Measurements from ENCODE around the gene C1QTNF7.

The C1QTNF7 gene

DNA sequence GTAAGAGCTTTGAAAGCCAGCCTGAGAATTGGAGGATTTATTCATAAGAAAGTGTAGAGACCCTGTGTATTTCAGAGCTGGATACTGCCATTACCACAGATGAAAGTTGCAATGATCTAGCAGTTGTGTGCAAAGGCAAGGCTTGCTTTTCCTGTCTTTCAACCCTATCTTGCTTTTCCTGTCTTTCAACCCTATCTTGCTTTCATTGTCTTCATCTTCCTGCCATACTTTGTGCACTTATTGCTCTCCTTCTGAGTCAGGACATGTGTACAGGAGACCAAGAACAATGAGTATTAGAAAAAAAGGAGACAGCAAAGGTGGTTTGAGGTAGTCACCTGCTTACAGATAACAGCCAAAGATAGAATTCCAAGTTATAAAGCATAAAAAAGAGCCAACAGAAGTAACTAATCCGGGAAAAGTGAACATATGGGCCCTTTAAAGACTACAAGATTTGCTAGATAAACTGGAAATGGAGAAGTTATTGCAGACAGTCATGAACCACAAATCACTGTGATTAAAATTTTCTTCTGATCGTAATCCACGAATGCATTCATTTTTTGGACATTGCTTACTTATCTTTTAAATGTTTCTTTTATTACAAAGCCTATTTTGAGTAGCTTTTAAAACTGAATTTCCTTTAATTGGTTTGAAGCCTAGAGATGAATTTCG is 17.2 kb downstream of the C1QTNF7 start:
- TF ChIP-seq, protein P1, sequence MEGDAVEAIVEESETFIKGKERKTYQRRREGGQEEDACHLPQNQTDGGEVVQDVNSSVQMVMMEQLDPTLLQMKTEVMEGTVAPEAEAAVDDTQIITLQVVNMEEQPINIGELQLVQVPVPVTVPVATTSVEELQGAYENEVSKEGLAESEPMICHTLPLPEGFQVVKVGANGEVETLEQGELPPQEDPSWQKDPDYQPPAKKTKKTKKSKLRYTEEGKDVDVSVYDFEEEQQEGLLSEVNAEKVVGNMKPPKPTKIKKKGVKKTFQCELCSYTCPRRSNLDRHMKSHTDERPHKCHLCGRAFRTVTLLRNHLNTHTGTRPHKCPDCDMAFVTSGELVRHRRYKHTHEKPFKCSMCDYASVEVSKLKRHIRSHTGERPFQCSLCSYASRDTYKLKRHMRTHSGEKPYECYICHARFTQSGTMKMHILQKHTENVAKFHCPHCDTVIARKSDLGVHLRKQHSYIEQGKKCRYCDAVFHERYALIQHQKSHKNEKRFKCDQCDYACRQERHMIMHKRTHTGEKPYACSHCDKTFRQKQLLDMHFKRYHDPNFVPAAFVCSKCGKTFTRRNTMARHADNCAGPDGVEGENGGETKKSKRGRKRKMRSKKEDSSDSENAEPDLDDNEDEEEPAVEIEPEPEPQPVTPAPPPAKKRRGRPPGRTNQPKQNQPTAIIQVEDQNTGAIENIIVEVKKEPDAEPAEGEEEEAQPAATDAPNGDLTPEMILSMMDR (IDR thresholded peaks at IDR 0.05), result no peak

DNA sequence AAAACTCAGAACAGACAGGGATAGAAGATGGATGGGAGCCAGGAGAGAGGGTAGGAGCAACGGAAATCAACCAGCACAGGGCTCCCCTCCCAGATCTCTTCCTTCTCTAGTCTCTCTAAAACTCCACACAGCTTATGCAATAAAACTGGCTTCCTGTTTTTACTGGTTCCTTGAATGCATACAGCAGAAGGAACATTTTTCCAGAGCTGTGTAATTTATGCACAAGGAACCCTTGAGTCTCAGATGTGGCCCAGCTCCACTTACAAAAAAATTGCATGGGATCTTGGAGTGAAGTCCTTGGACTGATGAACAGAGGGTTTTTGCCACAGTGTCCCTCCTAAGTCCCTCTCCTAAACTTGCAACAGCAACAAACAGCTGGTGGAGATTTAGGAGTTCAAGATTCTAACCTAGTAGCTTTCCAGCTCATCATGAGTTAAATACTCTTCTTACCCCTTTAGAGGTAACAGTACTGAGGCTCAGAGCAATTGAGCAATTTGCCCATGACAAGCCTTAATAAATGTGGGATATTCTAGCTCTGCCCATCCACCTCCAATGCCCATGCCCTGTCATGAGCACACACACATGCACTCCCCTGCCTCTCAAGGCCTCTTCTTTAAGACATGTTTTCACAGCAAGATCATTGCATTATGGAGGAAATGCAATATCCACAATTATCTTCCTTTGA is 23.5 kb downstream of the C1QTNF7 start:
- TF ChIP-seq, protein P1 (IDR thresholded peaks at IDR 0.05), result no peak

DNA sequence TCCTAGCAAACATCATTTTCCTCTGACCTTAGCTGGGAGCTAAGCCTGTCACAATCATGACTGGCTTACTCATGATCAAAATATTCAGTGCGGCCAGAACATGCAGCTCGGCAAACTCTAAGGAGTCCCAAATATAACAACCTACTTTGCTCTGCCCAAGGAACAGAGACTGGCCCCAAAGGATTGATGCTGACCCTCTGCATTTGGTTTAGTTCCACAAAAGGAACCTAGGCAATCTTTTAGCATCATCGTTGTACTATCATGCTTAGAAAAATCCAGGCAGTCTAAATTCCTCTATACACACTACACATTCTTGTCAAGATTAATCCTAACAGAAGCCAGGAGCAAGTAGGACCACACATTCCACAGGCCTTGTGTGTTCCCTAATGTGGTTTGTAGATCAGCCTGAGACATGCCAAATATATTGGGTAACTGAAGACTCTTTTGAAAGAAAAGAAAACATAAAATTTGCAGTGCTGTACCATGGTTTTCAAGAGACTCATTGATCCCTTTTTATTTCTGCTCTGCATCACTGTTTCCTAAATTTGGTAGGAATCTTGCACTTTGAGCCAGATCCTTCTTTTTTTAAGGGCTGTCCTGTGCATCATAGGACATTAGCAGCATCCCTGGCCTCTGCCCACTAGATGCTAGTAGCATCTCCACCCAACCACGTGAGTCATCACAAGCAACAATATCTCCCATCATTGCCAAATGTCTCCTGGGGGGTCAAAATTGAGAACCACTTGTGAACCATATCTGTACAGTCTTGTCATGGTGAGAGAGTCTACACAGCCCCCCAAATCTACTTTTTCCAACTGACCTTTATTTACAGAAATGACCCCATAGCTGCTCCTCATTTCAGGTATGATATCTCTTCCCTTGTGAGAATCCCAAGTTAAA is 24.3 kb downstream of the C1QTNF7 start:
- TF ChIP-seq, protein P1 (IDR thresholded peaks at IDR 0.05), result no peak

DNA sequence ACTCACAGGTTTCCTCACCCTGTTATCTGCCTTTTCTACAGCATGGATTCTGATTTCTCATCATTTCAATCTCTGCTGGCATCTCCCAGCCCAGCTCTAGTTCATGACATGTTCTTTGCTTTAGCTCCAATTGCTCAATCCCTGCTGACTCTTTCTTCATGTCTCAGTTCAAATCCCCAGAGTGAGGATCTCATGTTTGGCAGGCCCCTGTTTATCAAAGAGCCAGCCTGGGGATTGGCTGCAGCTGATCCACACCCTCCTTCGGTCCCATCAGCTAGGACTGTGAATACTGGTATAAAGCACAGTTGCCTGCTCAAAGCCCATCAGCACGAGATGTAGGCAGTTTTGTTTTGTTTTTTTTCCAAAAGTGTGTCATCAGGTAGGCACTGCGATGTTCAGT is 27.5 kb downstream of the C1QTNF7 start:
- TF ChIP-seq, protein P1 (IDR thresholded peaks at IDR 0.05), result no peak

DNA sequence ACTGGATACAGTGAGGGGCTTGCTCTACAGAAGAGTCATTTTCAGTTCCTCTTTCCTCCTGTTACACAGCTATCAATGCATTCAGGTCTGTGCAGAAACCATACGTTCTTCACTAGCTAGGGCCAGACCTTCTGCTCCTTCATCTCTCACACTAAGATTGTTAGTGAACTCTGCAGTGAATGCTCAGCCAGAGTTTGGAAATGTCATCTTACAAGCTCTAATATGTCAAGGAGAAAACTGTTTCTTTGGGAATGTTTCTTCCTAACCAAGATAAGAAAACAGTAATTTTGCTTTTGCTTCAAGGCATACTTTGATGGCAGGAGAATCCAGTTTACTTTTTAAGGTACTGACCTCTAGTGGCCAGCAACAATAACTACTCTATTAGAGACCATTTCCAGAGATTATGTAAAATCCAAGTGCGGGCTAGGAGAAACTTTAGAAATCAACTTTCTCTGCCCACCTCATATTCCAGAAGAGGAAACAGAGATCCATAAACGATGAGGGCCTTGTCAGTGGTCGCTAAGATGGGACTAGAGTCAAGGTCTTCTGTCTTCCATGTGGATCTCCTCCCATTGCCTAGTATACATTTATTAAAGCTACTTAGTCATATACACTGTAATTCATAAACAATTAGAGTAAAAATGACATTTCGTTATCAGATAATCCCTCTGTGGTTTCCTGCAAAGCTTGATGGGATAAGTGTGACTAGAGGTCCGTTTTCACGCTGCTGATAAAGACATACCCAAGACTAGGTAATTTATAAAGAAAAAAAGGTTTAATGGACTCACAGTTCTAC is 29.8 kb downstream of the C1QTNF7 start:
- TF ChIP-seq, protein P1 (IDR thresholded peaks at IDR 0.05), result peak; percentile 75

DNA sequence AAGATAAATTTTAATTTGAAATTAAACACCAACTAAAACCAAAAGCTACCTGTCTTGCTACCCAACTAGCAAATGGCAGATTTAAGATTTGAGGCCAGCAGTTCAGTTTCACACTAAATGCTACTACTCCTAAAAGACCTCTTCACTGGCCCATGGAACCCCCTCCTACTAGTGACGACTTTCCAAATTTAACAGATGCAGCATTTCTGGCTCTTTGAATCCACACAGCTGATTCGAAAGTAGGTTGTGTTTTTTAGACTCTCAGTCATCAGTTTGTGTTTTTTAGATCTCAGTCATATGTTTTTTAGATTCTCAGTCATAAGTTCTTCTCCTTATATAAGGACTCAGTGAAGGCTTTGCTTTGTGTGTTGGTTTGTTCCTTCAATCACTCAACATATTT is 30.8 kb downstream of the C1QTNF7 start:
- TF ChIP-seq, protein P1 (IDR thresholded peaks at IDR 0.05), result no peak

DNA sequence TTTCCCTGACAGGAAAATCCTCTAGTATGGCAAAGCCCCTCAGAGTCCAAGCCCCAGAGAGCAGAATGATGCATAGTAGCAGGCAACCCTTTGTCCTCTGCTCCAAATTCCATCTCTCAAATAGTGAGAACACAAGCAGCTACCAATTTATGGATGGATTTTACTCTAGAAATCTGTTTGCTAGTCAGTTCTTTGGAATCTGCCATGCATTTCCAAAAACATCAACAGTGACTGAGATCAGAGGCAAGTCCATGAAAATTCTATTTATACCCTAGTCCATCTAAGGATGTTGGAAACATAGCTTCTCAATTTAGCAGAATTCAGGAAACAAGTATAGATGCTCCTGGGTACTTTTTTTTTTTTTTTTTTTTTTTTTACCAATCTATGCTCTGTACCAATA is 31.9 kb downstream of the C1QTNF7 start:
- TF ChIP-seq, protein P1 (IDR thresholded peaks at IDR 0.05), result no peak

Measured in LNCAP (cell line).